HG03378 (cell line): ENCODE data around the gene KIAA1671.

Source experiments
- ATAC-seq: cut with Tn5 transposase; IDR thresholded peaks from one replicate; pipeline ENCODE4 v1.9.1; 2021; ENCODE audit warnings: mild to moderate bottlenecking, moderate library complexity; ENCODE audit not compliant: unreplicated experiment

Gene KIAA1671

DNA sequence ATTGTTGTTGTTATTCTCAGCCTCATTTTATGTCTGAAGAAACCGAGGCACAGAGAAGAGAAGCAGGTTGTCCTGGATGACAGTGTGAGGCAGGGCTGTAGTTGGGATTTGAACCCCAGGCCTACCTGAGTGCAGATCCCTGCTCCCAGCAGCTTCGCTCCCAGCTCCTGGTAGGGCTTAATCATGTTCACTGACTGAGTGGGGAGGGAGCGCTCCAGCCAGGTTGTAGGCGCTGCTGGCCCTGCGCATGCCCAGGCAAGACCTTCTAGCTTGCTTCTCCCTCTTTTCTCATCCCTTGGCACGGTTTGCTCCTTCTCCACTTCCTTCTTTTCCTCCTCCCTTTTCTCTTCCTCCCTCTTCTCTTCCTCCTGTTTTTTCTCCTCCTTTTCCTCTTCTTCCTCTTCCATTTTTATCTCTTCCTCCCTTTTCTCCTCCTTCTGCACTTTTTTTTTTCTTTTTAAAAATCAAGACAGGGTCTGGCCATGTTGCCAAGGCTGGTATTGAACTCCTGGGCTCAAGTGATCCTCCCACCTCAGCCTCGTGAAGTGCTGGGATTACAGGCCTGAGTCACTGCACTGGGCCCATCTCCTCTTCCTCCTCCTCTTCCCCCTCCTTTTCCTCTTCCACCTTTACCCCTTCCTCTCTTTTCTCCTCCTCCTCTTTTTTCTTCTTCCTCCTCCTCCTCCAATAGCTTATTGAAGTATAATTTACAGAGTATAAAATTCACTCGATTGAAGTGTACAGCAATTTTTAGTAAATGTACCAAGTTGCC, 109.3 kb downstream of the KIAA1671 start:
- ATAC-seq = no peak

DNA sequence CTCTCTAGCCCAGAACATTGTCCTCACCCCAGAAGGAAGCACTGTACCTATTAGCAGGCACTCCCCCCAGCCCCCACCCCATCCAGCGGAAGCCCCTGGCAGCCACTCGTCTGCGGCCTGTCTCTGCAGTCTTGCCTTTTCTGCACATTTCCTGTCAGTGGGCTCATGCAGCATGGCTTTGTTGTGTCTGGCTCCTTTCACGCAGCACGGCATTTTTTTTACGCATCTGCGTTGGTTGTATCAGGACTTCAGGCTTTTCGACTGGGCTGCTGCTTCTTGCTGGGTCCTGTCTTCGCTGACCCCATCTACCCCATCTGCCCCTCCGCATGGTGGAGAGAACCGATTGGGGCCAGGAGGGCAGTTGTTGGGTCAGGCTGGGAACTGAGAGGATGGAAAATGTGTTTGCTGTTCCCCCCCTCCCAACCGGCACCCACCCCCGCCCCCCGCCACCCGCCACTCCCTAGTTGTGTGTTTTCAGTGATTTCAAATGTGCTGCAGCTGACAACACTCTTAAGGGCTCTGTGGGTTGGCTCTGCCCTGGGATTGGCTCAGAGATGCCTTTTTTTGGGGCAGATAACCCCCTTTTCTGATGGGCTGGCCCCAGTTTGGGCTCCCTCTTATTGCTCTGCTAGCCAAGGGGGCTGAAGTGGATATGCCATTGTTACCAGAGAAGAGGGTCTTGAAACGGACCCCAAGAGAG, 110.0 kb downstream of the KIAA1671 start:
- no peak for ATAC-seq

- ATAC-seq = no peak
These were observed 112.5 kb downstream of the KIAA1671 start for GRCh38 chr22:25064894-25065560.

GRCh38 chr22:25066861-25067435, 114.4 kb downstream of the KIAA1671 start:
- no peak for ATAC-seq

DNA sequence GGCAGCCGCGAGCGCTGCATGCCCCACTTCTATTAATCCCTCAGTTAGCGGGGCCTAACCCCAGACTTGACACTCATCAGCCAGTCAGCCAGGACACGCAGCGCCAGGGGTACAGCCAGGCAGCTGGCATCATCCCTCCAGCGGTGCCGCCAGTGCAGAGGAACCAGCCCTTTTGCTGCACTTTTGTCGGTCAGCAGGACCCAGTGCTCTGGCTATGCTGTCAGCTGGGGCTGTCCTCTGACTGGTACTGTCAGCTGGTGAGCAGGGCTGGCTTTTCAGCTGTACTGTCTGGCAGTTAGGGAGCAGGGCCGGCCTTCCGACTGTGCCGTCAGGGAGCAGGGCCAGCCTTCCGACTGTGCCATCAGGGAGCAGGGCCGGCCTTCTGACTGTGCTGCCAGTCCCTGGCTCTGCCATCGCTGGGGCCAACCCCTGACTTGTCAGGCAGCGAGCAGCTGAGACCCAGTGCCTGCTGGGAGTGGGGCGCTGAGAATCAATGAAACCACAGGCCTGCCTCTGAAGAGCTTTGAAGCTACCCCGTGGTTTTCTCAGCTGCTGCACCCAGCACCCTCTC, 115.4 kb downstream of the KIAA1671 start:
- ATAC-seq = no peak

DNA sequence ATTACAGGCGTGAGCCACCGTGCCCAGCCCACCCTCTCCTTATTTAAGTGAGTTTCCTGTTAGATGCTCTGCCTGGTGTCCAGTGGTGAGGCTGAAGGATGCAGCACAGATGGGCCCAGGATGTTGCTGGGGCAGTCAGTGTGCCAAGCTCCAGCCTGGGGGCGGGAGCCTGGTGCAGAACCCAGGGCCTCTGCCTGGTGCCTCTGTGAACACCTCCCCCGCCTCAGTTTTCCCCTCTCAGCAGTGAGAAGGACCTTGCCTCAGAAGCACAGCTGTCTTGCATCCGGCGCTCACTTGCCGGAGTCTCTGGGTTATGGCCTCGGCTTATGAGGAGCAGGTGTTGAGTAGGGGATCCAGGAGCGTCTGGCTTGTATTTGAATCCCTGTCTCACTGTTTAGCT, 116.2 kb downstream of the KIAA1671 start:
- ATAC-seq = no peak

- no peak for ATAC-seq
These were observed 116.9 kb downstream of the KIAA1671 start for GRCh38 chr22:25069426-25069757.

DNA sequence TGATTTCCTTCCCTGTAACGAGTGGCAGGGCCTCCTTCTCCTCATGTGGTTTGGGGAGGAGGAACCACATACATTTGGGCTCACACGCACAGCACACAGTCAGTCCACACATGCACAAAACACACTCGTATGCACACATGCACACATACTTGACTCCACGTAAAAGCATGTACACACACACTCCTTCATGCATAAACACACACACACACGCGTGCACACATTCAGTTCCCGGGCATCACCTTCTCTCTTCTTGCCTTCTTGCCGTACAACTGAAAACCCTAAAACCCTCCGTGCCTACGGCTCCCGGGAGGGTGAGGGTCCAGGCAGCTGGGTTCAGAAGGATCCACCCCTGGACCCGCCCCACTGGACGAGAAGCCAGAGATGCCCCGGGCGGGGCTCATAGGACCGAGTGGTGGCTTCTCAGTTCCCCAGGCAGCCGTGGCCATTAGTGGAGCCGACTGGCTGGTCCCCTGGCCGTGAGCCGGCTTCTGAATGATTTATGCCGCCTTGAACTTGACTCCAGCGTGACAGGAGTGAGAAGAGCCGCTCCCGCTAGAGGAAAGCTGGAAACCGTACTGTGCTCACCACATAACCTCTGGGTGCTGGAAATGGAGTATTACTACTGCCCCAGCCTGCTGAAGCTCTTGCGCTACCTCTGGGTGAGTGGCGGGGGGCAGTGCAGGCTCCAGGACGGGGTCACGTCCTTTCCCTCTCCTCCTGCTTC, 117.4 kb downstream of the KIAA1671 start:
- no peak for ATAC-seq

DNA sequence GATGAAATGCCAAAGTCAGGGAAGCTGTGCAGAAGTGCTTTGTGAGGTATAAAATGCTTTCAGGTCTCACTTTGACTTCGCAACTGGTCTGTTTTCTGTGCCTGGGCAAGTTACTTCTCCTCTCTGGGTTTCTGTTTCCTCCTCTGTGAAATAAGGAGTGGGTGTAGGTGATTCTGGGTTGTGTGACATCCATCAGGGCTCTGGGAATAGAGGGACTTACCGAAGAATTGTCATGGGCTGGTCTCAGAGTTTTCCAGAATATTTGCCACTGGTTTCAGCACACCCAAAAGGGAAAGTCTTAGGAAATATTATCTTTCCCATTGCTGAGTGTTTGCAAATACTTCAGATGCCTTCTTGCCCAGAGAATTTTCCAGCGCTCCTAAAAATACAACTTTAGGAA, 118.4 kb downstream of the KIAA1671 start:
- no peak for ATAC-seq

DNA sequence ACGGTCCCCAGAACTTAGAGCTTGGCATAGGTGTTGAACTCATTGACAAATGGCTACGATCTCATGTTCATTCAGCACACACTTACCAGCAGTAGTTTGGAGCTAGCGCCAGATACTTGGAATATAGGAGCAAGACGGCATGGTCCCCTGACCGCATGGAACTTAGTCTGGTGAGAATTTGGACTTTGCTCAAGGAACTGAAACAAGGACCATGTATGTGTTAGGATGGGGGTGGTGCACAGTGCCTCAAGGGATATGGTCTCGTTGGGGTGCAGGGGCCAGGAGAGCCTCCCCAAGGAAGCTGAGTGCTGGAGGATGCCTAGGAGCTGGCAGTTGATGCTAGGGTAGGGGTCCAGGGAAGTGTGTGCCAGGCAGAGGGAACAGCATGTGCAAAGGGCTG, 119.2 kb downstream of the KIAA1671 start:
- ATAC-seq = no peak

DNA sequence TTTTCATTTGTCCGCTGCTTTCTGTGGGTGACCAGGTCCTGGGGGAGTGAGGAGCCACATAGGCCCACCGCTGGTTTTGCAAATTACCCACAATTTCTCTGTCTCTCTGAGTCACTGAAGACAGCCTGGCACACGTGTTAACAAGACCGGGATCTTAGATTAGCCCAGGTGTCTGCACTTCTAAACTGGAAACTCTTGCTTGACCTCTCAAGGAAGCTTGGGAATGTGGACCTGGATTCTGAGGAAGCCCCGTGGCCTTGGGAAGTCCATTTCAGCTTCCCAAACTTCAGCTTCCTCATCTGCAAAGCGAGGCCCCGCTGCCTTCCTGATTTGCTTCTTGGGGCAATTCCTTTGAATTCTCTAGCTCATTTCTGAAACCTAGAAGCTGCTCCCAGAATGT, 119.9 kb downstream of the KIAA1671 start:
- ATAC-seq = no peak

- no peak for ATAC-seq
These were observed 123.8 kb downstream of the KIAA1671 start for GRCh38 chr22:25076336-25076735.

DNA sequence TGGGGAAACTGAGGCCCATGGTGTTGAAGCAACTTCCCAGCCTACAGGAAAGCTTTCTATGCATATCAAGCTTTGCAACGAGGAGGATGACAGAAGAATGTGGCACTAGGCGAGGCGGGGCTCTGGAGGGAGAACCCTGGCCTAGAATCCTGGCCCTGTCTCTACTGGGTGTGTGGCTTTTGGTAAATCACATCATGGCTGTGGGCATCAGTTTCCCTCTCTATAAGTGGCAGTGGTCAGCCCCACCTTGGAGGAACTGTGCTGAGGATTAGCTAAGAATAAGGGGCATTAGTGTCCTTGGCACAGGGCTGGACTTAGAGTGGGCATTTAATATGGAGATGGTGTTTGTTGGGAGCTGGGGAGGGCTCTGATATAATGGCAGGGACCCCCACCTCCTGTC, 124.5 kb downstream of the KIAA1671 start:
- no peak for ATAC-seq

DNA sequence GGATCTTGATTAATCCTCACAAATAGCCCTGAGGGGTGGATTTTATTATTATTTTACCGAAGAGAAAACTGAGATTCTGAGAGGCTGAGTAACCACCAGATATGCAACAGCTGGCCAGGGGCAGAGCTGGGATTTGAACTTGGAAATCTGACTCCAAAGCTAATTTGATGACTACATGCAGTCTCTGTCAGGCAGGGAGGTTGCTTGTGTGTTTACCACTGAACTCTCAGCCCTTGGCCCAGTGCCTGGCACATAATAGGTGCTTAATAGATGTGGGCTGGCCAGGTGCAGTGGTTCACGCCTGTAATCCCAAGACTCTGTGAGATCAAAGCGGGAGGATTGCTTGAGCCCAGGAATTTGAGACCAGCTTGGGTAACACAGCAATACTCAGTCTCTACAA, 125.4 kb downstream of the KIAA1671 start:
- no peak for ATAC-seq

- ATAC-seq = no peak
These were observed 126.1 kb downstream of the KIAA1671 start for GRCh38 chr22:25078591-25078990.

DNA sequence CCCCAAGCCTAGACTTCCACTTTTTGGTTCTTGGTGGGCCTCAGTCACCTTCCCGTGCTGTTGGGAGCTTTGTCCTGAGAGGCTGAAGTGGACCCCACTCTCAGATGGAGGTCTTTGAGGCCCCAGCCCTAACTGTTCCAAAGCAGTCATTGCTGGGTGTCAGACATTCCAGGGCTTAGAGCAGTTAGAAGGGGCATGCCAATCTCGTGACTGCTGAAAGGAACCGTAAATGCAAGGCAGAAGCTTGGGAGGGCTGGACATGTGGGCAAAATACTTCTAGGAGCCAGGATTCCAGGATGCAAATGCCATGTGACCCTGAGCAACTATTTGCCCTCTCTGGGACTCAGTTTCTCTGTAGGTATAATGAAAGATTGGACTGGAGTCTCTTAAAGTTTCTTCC, 128.3 kb downstream of the KIAA1671 start:
- no peak for ATAC-seq

GRCh38 chr22:25081409-25081824, 128.9 kb downstream of the KIAA1671 start:
- ATAC-seq = no peak

- no peak for ATAC-seq
These were observed 129.6 kb downstream of the KIAA1671 start for GRCh38 chr22:25082096-25082495.

- no peak for ATAC-seq
These were observed 130.7 kb downstream of the KIAA1671 start for GRCh38 chr22:25083056-25083806.

DNA sequence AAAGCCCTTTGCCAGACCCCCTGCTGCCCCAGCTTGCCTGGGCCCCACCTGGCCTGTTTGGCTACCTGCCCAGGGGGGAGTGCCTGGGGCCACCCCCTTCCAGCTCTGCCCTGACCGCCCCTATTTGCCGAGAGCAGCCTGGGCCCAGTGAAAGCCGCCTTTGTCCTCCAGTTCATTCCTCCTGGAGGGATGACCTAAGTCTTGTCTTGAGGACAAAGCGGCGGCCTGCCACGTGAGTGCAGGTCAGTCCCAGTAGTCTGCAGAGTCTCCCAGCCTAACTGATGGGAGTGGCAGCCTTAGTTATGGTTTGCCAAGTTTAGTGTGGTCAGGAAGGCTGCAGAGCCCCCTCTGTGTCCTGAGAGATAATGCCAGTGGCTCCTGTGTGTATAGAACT, 131.3 kb downstream of the KIAA1671 start:
- no peak for ATAC-seq
